ENCODE measurements around the gene CFAP210.

GRCh38 chr2:169636440-169637097 is 57.6 kb downstream of the CFAP210 start:
- TF ChIP-seq GATA3 (IDR thresholded peaks at IDR 0.05; ENCODE audit: low read depth, low read length): no peak
- no peak for TF ChIP-seq GATA2 (IDR thresholded peaks at IDR 0.05; ENCODE audit: low read depth, low read length)

All from SH-SY5Y (cell line).